Stomach (tissue), 4 donors: ENCODE results near the gene RHBDL1.

ENCODE experiments used
- CTCF ChIP-seq, 7 experiments: fragments of 450-650 bp in 4 of 7; fragments of 200-600 bp in 3 of 7; sonication (generic) in 3 of 7; IDR thresholded peaks; one replicate each; pipeline ENCODE4 v1.5.1; 2016 to 2019; ENCODE audit warnings: antibody characterized with exemption in 7 of 7, control low read depth in 2 of 7, mild to moderate bottlenecking in 1 of 7
- POLR2A ChIP-seq, 4 donors: fragments of 450-650 bp; IDR thresholded peaks; one replicate each; pipeline ENCODE4 v1.6.1; 2016; ENCODE audit warnings: antibody characterized with exemption in 4 of 4, control low read depth in 2 of 4, mild to moderate bottlenecking in 1 of 4, moderate library complexity in 1 of 4

- TF ChIP-seq CTCF (IDR thresholded peaks at IDR 0.05) (no peak), POLR2A (IDR thresholded peaks at IDR 0.05) (no peak)
Measured at GRCh38 chr16:684071-684794, 8.8 kb downstream of the RHBDL1 start, which contains the start of gene JMJD8.
